ENCODE measurements around the gene GPI. TPM values are rescaled to one million over a fixed set of nuclear protein-coding genes. Genes with fewer than 3 reads are reported as not detected.

Gene GPI
- polyA plus RNA-seq, 1 donor (not counting 4 experiments of a cell fraction or from before 2014, with no cell fraction given), result 123 TPM

DNA sequence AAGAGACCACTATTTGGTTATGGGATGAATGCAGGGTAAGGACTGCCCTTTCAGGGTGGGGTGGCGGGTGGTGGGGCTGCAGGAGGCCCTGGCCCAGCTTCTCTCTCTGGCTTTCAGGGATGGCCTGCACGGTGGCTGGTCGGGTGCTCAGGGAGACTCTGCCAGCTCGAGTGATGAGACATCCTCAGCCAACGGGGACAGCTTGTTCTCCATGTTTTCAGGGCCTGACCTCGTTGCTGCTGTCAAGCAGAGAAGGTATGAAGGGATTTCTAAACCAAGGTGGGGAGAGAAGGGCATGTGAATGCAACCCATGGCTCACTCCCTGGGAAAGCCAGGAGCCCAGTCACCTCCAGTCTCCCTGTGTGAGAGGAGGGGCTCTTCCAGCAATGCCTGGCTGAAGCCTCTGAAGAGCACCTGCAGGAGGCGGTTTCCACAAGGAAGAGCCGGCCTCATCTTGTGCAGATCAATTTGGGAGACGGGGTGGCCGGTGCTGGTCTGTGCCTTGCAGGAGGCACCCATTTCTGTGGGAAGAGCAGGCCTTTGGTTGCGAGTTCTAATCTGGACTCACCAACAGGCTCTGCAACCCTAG lies 16.0 kb upstream of the GPI start:
- no peaks in the 10 kb centered on the region for H3K79me2 ChIP-seq (ENCODE audit: control insufficient read depth, insufficient read depth, low read length)
- no peak for DNase-seq (ENCODE audit: low read depth, low spot score)
- TF ChIP-seq CTCF (optimal IDR thresholded peaks at IDR 0.05 in 1 of 3, IDR thresholded peaks at IDR 0.05 in 1 of 3, conservative IDR thresholded peaks at IDR 0.05 in 1 of 3; ENCODE audit: extremely low read depth in 1 of 3, insufficient read depth in 2 of 3, low read length in 3 of 3), result no peak
- no peak for TF ChIP-seq EZH2 (IDR thresholded peaks at IDR 0.05; ENCODE audit: low read length)
- FAIRE-seq, result no peak
- no peak overlapping the region for H3K4me2 ChIP-seq (ENCODE audit: control insufficient read depth, extremely low read depth, insufficient read depth, low read depth, low read length)
- no peaks in the 10 kb centered on the region for H4K20me1 ChIP-seq (ENCODE audit: control insufficient read depth, extremely low read depth, insufficient read depth, low read length)
- H3K9ac ChIP-seq (ENCODE audit: control insufficient read depth, extremely low read depth, insufficient read depth, low read length), result no peak overlapping the region
- no peaks in the 10 kb centered on the region for H3K9me3 ChIP-seq (ENCODE audit: control insufficient read depth, low read depth, low read length)
- no peak overlapping the region for H2AFZ ChIP-seq (ENCODE audit: control insufficient read depth, low read length)
- no peaks in the 10 kb centered on the region for H3K4me1 ChIP-seq (ENCODE audit: control insufficient read depth, extremely low read depth, insufficient read depth, low read length)
- H3K36me3 ChIP-seq (ENCODE audit: control insufficient read depth in 2 of 2, extremely low read depth in 1 of 2, insufficient read depth in 2 of 2, low read length in 2 of 2), result peaks cover 7 to 16% of the 10 kb centered on the region in 2 experiments
- no peaks in the 10 kb centered on the region for H3K9me1 ChIP-seq (ENCODE audit: control insufficient read depth, extremely low read depth, insufficient read depth, low read length)
- no peaks in the 10 kb centered on the region for H3K27me3 ChIP-seq (ENCODE audit: control insufficient read depth, extremely low read depth, insufficient read depth, low read length)
- dilution Hi-C loops (cut with MboI; ENCODE audit: extremely low pct_ligation_motif_present, low sequenced_read_pairs), result no loop called here
- H3K27ac ChIP-seq (ENCODE audit: control insufficient read depth, insufficient read depth, low read length), result no peak overlapping the region
- no peak overlapping the region for H3K4me3 ChIP-seq (ENCODE audit: control insufficient read depth in 2 of 3, extremely low read depth in 1 of 3, insufficient read depth in 2 of 3, low read depth in 1 of 3, low read length in 3 of 3)

DNA sequence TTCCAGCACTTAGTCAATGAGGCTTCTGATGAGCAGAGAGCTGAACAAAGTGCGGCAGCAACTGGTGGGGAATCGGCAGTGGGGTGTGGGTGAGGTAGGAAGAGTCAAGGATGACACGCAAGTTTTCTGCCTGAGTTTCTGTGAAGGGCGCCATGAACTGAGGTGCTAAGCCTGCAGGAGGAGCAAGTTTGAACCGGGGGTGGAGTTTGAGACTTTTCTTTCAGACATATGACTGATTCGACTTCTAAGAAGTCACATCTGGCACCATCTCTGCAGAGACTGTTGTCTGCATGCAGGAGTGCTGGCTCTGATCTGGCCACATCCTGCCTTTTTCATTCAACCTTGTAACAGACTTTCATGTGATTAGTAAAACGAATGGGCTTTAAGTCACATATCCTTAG lies 14.8 kb upstream of the GPI start:
- H4K20me1 ChIP-seq (ENCODE audit: control insufficient read depth, extremely low read depth, insufficient read depth, low read length), result no peaks in the 10 kb centered on the region
- H3K9me3 ChIP-seq (ENCODE audit: control insufficient read depth, low read depth, low read length), result no peaks in the 10 kb centered on the region
- no peaks in the 10 kb centered on the region for H3K4me1 ChIP-seq (ENCODE audit: control insufficient read depth, extremely low read depth, insufficient read depth, low read length)
- no peaks in the 10 kb centered on the region for H3K9me1 ChIP-seq (ENCODE audit: control insufficient read depth, extremely low read depth, insufficient read depth, low read length)
- FAIRE-seq (no peak), DNase-seq (ENCODE audit: low read depth, low spot score) (no peak)
- no peak for TF ChIP-seq EZH2 (IDR thresholded peaks at IDR 0.05; ENCODE audit: low read length)
- TF ChIP-seq CTCF (optimal IDR thresholded peaks at IDR 0.05 in 1 of 3, IDR thresholded peaks at IDR 0.05 in 1 of 3, conservative IDR thresholded peaks at IDR 0.05 in 1 of 3; ENCODE audit: extremely low read depth in 1 of 3, insufficient read depth in 2 of 3, low read length in 3 of 3), result no peak
- H3K4me2 ChIP-seq (ENCODE audit: control insufficient read depth, extremely low read depth, insufficient read depth, low read depth, low read length), result no peak overlapping the region
- dilution Hi-C loops (cut with MboI; ENCODE audit: extremely low pct_ligation_motif_present, low sequenced_read_pairs), result no loop called here
- no peaks in the 10 kb centered on the region for H3K79me2 ChIP-seq (ENCODE audit: control insufficient read depth, insufficient read depth, low read length)
- H3K36me3 ChIP-seq (ENCODE audit: control insufficient read depth in 2 of 2, extremely low read depth in 1 of 2, insufficient read depth in 2 of 2, low read length in 2 of 2), result peaks cover 10 to 15% of the 10 kb centered on the region in 2 experiments
- H3K27me3 ChIP-seq (ENCODE audit: control insufficient read depth, extremely low read depth, insufficient read depth, low read length), result no peaks in the 10 kb centered on the region
- no peak overlapping the region for H3K9ac ChIP-seq (ENCODE audit: control insufficient read depth, extremely low read depth, insufficient read depth, low read length)
- no peak overlapping the region for H2AFZ ChIP-seq (ENCODE audit: control insufficient read depth, low read length)
- no peak overlapping the region for H3K4me3 ChIP-seq (ENCODE audit: control insufficient read depth in 2 of 3, extremely low read depth in 1 of 3, insufficient read depth in 2 of 3, low read depth in 1 of 3, low read length in 3 of 3)
- no peak overlapping the region for H3K27ac ChIP-seq (ENCODE audit: control insufficient read depth, insufficient read depth, low read length)
